ENCODE results near the gene AFF3. TPM values are rescaled to one million over a fixed set of nuclear protein-coding genes. Genes with fewer than 3 reads are reported as not detected.

AFF3 gene
- total and polyA plus RNA-seq, 2 experiments from 2014 or later, result 7.3 to 7.8 TPM

DNA sequence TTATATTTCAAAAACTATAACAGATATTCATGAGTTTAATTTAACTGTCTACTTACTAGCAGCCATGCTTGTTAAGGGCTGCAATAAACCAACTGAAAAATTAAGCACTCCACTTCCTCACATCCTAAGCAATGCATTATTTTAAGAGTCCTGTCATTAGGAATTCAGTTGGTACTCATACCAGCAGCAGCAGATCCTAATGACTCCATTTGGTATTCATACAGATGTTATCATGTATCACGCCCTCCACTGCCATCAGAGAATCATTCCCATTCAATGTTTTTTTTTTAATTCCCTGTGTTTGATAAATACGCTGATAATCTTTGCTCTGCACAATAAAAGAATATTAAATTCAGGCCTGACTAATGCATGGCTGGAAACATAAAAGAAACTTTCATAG is 236.8 kb downstream of the AFF3 start:
- H4K20me1 ChIP-seq (ENCODE audit: insufficient read depth, poor library complexity, severe bottlenecking), result no peaks in the 10 kb centered on the region
- H3K9me2 ChIP-seq (replicated peaks; ENCODE audit: insufficient read depth), result no peaks in the 10 kb centered on the region
- WGBS (ENCODE audit: low lambda C conversion rate, missing lambda C conversion rate), result 90% methylated on average over 2 of the region's 2 CpGs
- no peaks in the 10 kb centered on the region for H3K79me2 ChIP-seq
- no peak overlapping the region for H3K4me3 ChIP-seq
- no peaks in the 10 kb centered on the region for H3K9me3 ChIP-seq (ENCODE audit: low read depth)
- no peaks in the 10 kb centered on the region for H3K4me1 ChIP-seq (ENCODE audit: insufficient read depth)
- TF ChIP-seq EZH2 (IDR thresholded peaks at IDR 0.05; ENCODE audit: borderline replicate concordance), result no peak
- no peak for TF ChIP-seq CTCF (IDR thresholded peaks at IDR 0.05; ENCODE audit: poor library complexity)
- no peak for TF ChIP-seq EZH2phosphoT487 (IDR thresholded peaks at IDR 0.05; ENCODE audit: low read depth, severe bottlenecking, unreplicated experiment)
- no peaks in the 10 kb centered on the region for H3K36me3 ChIP-seq (replicated peaks; ENCODE audit: insufficient read depth, low read depth)
- H3K27me3 ChIP-seq, result no peaks in the 10 kb centered on the region
- H3K27ac ChIP-seq, result no peak overlapping the region
- H2AFZ ChIP-seq, result no peak overlapping the region
- H3K4me2 ChIP-seq, result no peak overlapping the region
- no peak for DNase-seq (ENCODE audit: low spot score)

DNA sequence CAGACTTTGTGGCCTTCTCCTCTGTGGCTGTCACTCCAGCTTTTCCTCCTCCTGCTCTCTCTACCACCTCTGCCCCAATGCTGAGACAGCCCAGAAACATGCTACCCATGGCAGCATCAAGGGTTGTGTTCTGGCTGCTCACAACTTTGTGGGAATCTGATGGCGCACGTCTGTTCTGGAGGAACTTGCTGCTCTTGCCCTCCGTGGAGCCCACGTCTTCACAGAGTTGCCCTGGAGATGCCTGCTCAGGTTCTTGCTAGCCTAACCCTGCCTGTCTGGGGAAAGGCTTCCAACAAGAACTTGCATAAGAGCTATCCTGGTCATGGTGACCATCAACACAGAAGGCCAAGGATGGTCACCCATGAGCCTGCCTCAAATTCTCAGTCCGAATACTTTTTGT is 237.4 kb downstream of the AFF3 start:
- no peak overlapping the region for H3K4me3 ChIP-seq
- DNase-seq (ENCODE audit: low spot score), result no peak
- H3K4me1 ChIP-seq (ENCODE audit: insufficient read depth), result no peaks in the 10 kb centered on the region
- H3K27ac ChIP-seq, result no peak overlapping the region
- no peak overlapping the region for H2AFZ ChIP-seq
- H3K9me2 ChIP-seq (replicated peaks; ENCODE audit: insufficient read depth), result no peaks in the 10 kb centered on the region
- H3K9me3 ChIP-seq (ENCODE audit: low read depth), result no peaks in the 10 kb centered on the region
- no peak overlapping the region for H3K4me2 ChIP-seq
- no peaks in the 10 kb centered on the region for H3K79me2 ChIP-seq
- no peaks in the 10 kb centered on the region for H4K20me1 ChIP-seq (ENCODE audit: insufficient read depth, poor library complexity, severe bottlenecking)
- 99% methylated on average over 5 of the region's 5 CpGs for WGBS (ENCODE audit: low lambda C conversion rate, missing lambda C conversion rate)
- H3K36me3 ChIP-seq (replicated peaks; ENCODE audit: insufficient read depth, low read depth), result no peaks in the 10 kb centered on the region
- no peaks in the 10 kb centered on the region for H3K27me3 ChIP-seq
- TF ChIP-seq EZH2phosphoT487 (IDR thresholded peaks at IDR 0.05; ENCODE audit: low read depth, severe bottlenecking, unreplicated experiment) (no peak), EZH2 (IDR thresholded peaks at IDR 0.05; ENCODE audit: borderline replicate concordance) (no peak), CTCF (IDR thresholded peaks at IDR 0.05; ENCODE audit: poor library complexity) (no peak)

DNA sequence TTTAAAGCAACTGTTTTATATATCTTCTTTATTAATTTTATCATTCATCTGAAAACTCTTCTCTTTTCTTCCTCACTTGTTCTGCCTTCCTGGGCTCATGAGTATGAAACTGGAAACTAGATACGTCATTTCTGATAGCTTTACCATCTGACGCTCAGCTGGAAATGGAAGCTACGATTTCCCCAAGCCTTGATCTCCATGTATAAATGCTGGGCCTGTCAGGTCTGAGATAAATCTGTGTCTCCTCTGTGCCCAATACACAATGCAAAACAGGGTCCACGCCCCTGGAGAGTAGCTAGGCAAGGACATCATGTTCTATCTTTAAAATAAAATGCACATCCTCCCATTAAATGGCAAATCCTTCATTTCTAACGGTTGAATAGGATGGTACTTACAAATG is 238.4 kb downstream of the AFF3 start:
- H3K4me3 ChIP-seq, result no peak overlapping the region
- no peak overlapping the region for H2AFZ ChIP-seq
- no peak overlapping the region for H3K4me2 ChIP-seq
- H4K20me1 ChIP-seq (ENCODE audit: insufficient read depth, poor library complexity, severe bottlenecking), result no peaks in the 10 kb centered on the region
- H3K79me2 ChIP-seq, result no peaks in the 10 kb centered on the region
- no peak overlapping the region for H3K27ac ChIP-seq
- H3K9me3 ChIP-seq (ENCODE audit: low read depth), result no peaks in the 10 kb centered on the region
- TF ChIP-seq EZH2 (IDR thresholded peaks at IDR 0.05; ENCODE audit: borderline replicate concordance), result no peak
- TF ChIP-seq EZH2phosphoT487 (IDR thresholded peaks at IDR 0.05; ENCODE audit: low read depth, severe bottlenecking, unreplicated experiment), result no peak
- no peak for TF ChIP-seq CTCF (IDR thresholded peaks at IDR 0.05; ENCODE audit: poor library complexity)
- 94% methylated on average over 5 of the region's 5 CpGs for WGBS (ENCODE audit: low lambda C conversion rate, missing lambda C conversion rate)
- H3K36me3 ChIP-seq (replicated peaks; ENCODE audit: insufficient read depth, low read depth), result no peaks in the 10 kb centered on the region
- no peak for DNase-seq (ENCODE audit: low spot score)
- H3K9me2 ChIP-seq (replicated peaks; ENCODE audit: insufficient read depth), result no peaks in the 10 kb centered on the region
- no peaks in the 10 kb centered on the region for H3K4me1 ChIP-seq (ENCODE audit: insufficient read depth)
- no peaks in the 10 kb centered on the region for H3K27me3 ChIP-seq

GRCh38 chr2:99900556-99900955 is 241.8 kb downstream of the AFF3 start:
- Histone ChIP-seq H3K79me2 (no peaks in the 10 kb centered on the region), H3K9me2 (replicated peaks; ENCODE audit: insufficient read depth) (no peaks in the 10 kb centered on the region), H4K20me1 (ENCODE audit: insufficient read depth, poor library complexity, severe bottlenecking) (no peaks in the 10 kb centered on the region), H2AFZ (no peak overlapping the region), H3K9me3 (ENCODE audit: low read depth) (no peaks in the 10 kb centered on the region), H3K36me3 (replicated peaks; ENCODE audit: insufficient read depth, low read depth) (no peaks in the 10 kb centered on the region), H3K27ac (no peak overlapping the region), H3K4me2 (no peak overlapping the region), H3K4me1 (ENCODE audit: insufficient read depth) (no peaks in the 10 kb centered on the region), H3K27me3 (no peaks in the 10 kb centered on the region), H3K4me3 (no peak overlapping the region)
- WGBS (ENCODE audit: low lambda C conversion rate, missing lambda C conversion rate), result 90% methylated on average over 7 of the region's 7 CpGs
- no peak for DNase-seq (ENCODE audit: low spot score)
- TF ChIP-seq EZH2phosphoT487 (IDR thresholded peaks at IDR 0.05; ENCODE audit: low read depth, severe bottlenecking, unreplicated experiment), result no peak
- no peak for TF ChIP-seq CTCF (IDR thresholded peaks at IDR 0.05; ENCODE audit: poor library complexity)
- TF ChIP-seq EZH2 (IDR thresholded peaks at IDR 0.05; ENCODE audit: borderline replicate concordance), result no peak

All from hepatocyte (in vitro differentiated cells).